Left renal cortex interstitium (tissue), 4 donors: ENCODE measurements around the gene LRP1B. TPM values are rescaled to one million over a fixed set of nuclear protein-coding genes. Genes with fewer than 3 reads are reported as not detected.

Source experiments
- DNase-seq, 4 donors: peaks; one replicate each; pipeline ENCODE4 v3.0.0-alpha.2; 2013; ENCODE audit warnings: low read depth in 4 of 4, low spot score in 2 of 4, missing footprints in 1 of 4
- polyA plus RNA-seq, 4 donors: library from polyadenylated mRNA; unstranded; fragments of 120-200 nt; gene quantifications; one replicate each; pipeline ENCODE4 v1.2.1, GENCODE V29; 2013; ENCODE audit not compliant: insufficient read length in 4 of 4

Gene LRP1B
- polyA plus RNA-seq, 4 donors: 0.82 to 0.99 (median 0.93) TPM

- no peak for DNase-seq
Measured at GRCh38 chr2:140257692-140258300, 1873.0 kb downstream of the LRP1B start.

- no peak for DNase-seq
Measured at GRCh38 chr2:140256080-140256479, 1874.7 kb downstream of the LRP1B start.

GRCh38 chr2:140249821-140250220, 1881.0 kb downstream of the LRP1B start:
- DNase-seq: no peak

GRCh38 chr2:140248623-140249022, 1882.2 kb downstream of the LRP1B start:
- no peak for DNase-seq

GRCh38 chr2:140247451-140248195, 1883.2 kb downstream of the LRP1B start:
- no peak for DNase-seq

GRCh38 chr2:140246957-140247356, 1883.9 kb downstream of the LRP1B start:
- no peak for DNase-seq

- DNase-seq: no peak
Measured at GRCh38 chr2:140246058-140246457, 1884.8 kb downstream of the LRP1B start.

- no peak for DNase-seq
Measured at GRCh38 chr2:140242889-140243288, 1887.9 kb downstream of the LRP1B start.

- DNase-seq: no peak
Measured at GRCh38 chr2:140234116-140234515, 1896.7 kb downstream of the LRP1B start.

GRCh38 chr2:140210963-140211362, 1919.9 kb downstream of the LRP1B start:
- no peak for DNase-seq

DNA sequence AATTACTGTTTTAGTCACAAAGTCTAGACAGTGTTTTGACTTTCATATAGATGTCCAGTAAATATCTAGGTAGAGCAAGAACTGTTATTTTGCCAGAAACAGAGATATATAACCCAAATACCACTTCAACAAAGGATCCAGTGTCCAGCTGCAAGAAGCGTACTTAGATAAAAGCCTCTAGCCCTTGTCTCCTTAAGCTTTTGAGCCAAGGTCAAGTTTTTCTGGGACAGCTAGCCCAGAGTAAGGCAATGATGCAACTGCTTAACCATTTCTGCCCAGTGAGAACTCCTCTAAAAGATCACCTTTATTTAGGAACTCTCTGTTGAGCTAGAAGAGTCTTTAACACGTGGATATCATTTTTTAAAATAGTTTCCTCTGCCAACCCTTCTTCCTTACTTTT, 1925.7 kb downstream of the LRP1B start:
- DNase-seq: no peak

DNA sequence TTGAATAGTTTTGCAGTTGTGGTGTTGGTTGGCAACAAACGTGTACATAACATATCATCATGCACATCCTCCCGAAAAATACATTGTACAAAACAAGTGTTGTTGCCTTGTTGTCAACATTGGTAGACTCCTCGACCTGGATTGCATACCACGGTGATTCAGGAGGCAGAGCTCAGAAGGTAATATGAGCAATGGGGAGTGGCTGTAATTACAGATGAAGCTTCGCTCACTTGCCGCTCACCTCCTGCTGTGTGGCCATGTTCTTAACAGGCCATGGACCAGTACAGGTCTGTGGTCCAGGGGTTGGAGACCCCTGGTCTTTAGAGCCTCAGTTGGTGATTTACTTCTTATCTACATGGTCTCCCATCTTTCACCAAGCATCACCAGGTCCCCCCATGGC, 1927.5 kb downstream of the LRP1B start:
- no peak for DNase-seq

- DNase-seq: no peak
Measured at GRCh38 chr2:140201572-140201971, 1929.2 kb downstream of the LRP1B start.

- DNase-seq: no peak
Measured at GRCh38 chr2:140200764-140201163, 1930.1 kb downstream of the LRP1B start.

- no peak for DNase-seq
Measured at GRCh38 chr2:140200307-140200706, 1930.5 kb downstream of the LRP1B start.

DNA sequence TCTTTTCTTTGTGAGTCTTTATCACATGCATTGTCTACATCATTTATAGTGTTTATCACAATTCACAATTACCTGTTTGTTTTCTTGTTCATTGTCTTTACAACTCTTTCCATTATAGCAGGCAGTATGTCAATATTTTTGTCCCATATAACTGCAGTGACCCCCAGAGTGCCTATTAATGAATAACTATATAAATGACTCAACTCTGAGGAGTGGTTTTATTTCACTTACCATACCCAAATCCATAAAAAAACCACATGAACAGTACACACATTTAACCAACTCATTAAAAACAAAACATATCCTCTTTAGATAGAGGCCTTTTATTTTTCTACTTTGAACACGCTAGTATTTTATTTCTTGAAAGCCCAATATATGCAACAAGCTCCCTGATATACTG, 1931.5 kb downstream of the LRP1B start:
- no peak for DNase-seq

DNA sequence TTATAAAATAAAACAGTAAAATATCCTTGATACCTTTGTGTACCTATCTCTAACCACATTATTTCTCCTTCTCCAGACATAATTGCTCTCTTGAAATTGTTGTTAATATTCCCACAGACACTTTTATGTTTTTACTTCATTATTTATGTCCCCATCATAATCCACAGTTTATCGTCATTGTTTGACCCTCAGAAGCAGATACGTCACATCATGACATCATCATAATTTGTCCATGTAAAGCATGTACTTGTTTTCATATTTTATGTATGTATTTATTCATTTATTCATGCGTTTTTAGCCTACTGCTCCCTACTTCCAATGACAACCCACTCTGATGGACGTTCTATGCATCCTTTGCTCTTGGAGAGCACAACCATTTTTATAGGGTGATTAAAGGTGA, 1943.7 kb downstream of the LRP1B start:
- DNase-seq: no peak

DNA sequence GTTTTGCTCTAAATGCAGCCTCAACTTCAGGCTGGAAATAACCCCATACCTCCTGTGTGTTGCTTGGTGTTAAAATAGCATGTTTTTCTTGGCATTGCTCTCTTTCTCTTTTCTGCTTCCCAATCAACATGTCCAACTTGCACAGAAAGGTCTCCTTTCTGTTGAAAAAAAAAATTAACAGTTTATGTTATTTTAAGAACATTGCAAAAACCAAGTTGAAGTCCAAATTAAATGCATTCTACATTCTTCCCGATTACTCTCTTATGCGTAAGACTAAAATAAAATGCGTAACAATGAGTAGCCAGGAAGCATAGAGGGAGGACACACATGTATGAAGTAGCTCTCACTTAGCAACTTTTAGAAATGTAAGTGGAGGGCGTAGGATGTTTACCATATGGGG, 1944.5 kb downstream of the LRP1B start:
- DNase-seq: no peak

- no peak for DNase-seq
Measured at GRCh38 chr2:140185076-140185475, 1945.7 kb downstream of the LRP1B start.

DNA sequence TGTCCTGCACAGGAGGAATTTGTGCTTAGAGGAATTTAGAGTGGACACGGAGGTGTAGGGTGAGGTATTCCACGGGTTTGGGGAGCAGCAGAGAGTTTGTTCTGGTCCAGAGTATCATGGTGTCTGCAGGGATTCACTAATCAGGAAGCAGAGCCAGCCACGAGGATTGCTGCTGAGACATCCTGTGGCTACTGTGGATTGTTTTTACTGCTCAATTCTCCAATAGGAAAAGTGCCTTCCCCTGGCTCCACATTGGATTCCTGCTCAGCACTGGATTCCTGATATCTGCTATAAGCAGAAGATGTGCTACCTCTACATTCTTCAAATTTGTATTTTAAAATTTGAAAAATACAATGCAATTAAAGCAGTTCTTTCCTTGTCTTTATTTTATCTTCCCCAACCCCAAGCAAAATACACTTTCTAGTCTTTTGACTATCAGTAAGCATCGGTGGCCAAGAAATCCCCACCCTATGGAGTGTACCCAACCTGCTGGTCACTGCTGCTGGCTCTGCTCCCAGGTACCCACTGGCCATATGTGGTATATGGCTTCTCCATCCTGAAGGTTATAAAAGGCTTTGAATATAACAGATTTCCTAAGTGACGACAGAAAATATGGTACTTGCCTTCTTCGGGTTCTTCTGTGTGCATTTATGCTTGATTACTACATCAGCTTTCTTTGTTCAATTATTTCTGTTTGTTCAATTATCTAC, 1947.6 kb downstream of the LRP1B start:
- no peak for DNase-seq
